ENCODE data around the gene TWIST2. TPM values are rescaled to one million over a fixed set of nuclear protein-coding genes. Genes with fewer than 3 reads are reported as not detected.
A peak's percentile ranks its signal among the peaks of the same experiment; 100 is the strongest.

TWIST2 gene
- total RNA-seq, 1 donor, result 9.4 TPM

DNA sequence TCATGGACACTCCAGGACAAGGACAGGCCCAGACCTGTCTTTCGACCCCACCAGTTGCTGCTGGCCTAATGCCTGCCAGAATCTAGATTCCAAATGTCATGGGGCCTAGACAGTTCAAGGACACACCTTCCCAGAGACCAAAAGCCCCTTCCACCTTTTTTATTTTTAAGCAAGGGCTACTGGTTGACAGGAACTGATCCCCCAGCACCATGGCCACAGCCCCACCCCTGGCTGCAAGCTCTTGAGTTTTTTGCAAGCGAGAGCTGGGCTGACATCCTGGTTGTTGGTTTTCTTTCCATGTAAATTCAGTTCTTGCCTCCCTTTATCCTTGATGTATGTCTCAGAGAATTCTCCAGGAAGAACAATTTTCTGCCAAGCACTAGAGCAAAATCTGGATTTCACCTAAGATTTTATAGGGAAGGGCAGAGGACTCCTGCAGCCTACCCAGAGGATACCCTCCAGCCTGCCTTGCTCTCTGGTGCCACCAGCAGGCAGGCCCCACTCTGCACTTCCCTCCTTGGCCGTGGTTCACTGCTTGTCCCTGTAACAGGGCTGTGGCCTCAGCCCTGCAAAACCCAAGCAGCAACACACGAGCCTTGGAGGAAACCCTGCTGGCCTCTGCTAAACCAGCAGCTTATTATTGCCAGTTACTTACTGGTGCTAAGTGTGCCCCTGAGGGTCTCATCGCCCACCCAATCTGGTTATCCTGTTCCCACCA lies 97.7 kb downstream of the TWIST2 start:
- H3K36me3 ChIP-seq (ENCODE audit: insufficient read depth, low read length), result no peaks in the 10 kb centered on the region
- no peaks in the 10 kb centered on the region for H3K9me3 ChIP-seq (ENCODE audit: low read depth, low read length)
- H3K79me2 ChIP-seq (ENCODE audit: insufficient read depth, low read length), result no peaks in the 10 kb centered on the region
- no peak overlapping the region for H3K4me3 ChIP-seq (ENCODE audit: insufficient read depth, low read length)
- H4K20me1 ChIP-seq (ENCODE audit: insufficient read depth, low read length), result no peaks in the 10 kb centered on the region
- no peaks in the 10 kb centered on the region for H3K27me3 ChIP-seq (ENCODE audit: insufficient read depth, low read length)
- H3K4me1 ChIP-seq (ENCODE audit: insufficient read depth, low read length), result peaks cover 31% of the 10 kb centered on the region
- H3K4me2 ChIP-seq (ENCODE audit: insufficient read depth, low read length), result no peak overlapping the region
- peak; percentile 88 for TF ChIP-seq CTCF (IDR thresholded peaks at IDR 0.05; ENCODE audit: extremely low read depth, low read depth, low read length)
- H3K27ac ChIP-seq (ENCODE audit: low read depth, low read length), result no peak overlapping the region
- H2AFZ ChIP-seq (ENCODE audit: low read length), result no peak overlapping the region
- DNase-seq (ENCODE audit: insufficient read length, low spot score, missing footprints), result peak; percentile 77

DNA sequence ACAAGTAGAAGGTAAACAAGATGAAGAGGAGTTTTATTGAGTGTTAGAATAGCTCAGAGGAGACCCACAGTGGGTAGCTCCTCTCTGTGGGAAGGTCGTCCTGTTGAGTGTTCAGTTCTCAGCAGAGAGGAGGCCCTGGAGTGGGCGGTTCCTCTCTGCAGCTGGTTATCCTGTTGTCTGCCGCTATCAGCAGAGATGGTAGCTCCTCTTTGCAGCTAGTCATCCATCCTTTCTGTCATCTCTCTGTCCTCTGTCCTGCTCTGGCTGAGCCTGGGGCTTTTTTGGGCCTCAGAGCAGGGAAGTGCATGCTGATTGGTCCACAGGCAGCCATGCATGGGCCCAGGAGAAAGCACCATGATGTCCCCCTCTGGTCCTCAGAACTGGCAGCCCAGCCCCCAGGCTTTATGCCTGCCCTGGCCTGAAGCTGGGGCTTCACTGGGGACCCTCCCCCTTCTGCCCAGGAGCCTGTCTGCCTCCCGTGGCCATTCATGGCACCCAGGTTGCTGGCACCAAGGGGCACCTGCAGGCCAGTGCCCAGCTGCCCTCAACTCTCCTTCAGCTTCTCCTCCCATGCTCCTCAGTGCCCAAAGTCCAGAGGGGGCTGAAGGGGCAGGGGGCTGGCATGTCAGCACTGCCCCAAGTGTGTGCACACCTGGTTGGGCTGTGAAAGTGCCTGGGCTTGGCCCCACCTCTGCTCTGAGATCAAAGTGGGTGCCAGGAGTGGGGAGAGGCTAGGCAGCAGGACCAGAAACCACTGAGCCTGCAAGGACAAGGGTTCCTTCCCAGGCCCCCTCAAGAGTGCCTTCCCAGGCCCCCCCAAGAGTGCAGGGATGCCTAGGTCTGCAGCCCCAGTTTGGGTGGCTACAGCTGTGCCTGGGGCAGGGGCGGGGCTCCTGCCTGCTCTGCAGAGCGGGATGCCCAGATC lies 98.7 kb downstream of the TWIST2 start:
- no peak overlapping the region for H3K4me3 ChIP-seq (ENCODE audit: insufficient read depth, low read length)
- H3K4me1 ChIP-seq (ENCODE audit: insufficient read depth, low read length), result peaks cover 31% of the 10 kb centered on the region
- no peak for DNase-seq (ENCODE audit: insufficient read length, low spot score, missing footprints)

GRCh38 chr2:238947243-238947760 lies 99.4 kb downstream of the TWIST2 start:
- Histone ChIP-seq H3K4me3 (ENCODE audit: insufficient read depth, low read length) (no peak overlapping the region), H2AFZ (ENCODE audit: low read length) (peak overlapping the region; percentile 73), H3K79me2 (ENCODE audit: insufficient read depth, low read length) (no peaks in the 10 kb centered on the region), H3K27ac (ENCODE audit: low read depth, low read length) (peak overlapping the region; percentile 82), H3K36me3 (ENCODE audit: insufficient read depth, low read length) (no peaks in the 10 kb centered on the region), H3K27me3 (ENCODE audit: insufficient read depth, low read length) (no peaks in the 10 kb centered on the region), H3K4me1 (ENCODE audit: insufficient read depth, low read length) (peaks cover 31% of the 10 kb centered on the region), H3K4me2 (ENCODE audit: insufficient read depth, low read length) (peak overlapping the region; percentile 76), H4K20me1 (ENCODE audit: insufficient read depth, low read length) (no peaks in the 10 kb centered on the region), H3K9me3 (ENCODE audit: low read depth, low read length) (no peaks in the 10 kb centered on the region)
- TF ChIP-seq CTCF (IDR thresholded peaks at IDR 0.05; ENCODE audit: extremely low read depth, low read depth, low read length), result no peak
- DNase-seq (ENCODE audit: insufficient read length, low spot score, missing footprints), result peak; percentile 45

More for the DNA sequence above, 98.7 kb downstream of the TWIST2 start:
- Histone ChIP-seq H3K79me2 (ENCODE audit: insufficient read depth, low read length) (no peaks in the 10 kb centered on the region), H4K20me1 (ENCODE audit: insufficient read depth, low read length) (no peaks in the 10 kb centered on the region), H3K27ac (ENCODE audit: low read depth, low read length) (no peak overlapping the region), H3K27me3 (ENCODE audit: insufficient read depth, low read length) (no peaks in the 10 kb centered on the region), H3K36me3 (ENCODE audit: insufficient read depth, low read length) (no peaks in the 10 kb centered on the region), H2AFZ (ENCODE audit: low read length) (no peak overlapping the region), H3K9me3 (ENCODE audit: low read depth, low read length) (no peaks in the 10 kb centered on the region), H3K4me2 (ENCODE audit: insufficient read depth, low read length) (no peak overlapping the region)
- TF ChIP-seq CTCF (IDR thresholded peaks at IDR 0.05; ENCODE audit: extremely low read depth, low read depth, low read length), result no peak
